ENCODE results near the gene MAST2.

DNA sequence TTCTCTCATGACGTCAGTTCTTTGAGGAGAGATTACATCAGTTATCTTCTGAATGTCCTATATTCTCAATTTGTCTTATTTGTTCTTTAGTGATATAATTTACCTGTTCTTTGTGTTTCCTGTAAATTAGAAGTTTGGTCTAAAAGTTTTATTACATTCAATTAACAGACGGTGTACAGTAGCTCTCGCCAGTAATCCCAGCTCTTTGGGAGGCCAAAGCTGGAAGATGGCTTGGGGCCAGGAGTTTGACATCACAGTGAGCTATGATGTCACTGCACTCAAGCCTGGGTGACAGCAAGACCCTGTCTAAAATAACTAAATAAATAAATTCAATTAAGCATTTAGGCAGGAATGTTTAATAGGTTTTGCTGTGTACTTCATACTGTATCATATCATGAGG is 27.6 kb upstream of the MAST2 start:
- TF ChIP-seq, protein P1, sequence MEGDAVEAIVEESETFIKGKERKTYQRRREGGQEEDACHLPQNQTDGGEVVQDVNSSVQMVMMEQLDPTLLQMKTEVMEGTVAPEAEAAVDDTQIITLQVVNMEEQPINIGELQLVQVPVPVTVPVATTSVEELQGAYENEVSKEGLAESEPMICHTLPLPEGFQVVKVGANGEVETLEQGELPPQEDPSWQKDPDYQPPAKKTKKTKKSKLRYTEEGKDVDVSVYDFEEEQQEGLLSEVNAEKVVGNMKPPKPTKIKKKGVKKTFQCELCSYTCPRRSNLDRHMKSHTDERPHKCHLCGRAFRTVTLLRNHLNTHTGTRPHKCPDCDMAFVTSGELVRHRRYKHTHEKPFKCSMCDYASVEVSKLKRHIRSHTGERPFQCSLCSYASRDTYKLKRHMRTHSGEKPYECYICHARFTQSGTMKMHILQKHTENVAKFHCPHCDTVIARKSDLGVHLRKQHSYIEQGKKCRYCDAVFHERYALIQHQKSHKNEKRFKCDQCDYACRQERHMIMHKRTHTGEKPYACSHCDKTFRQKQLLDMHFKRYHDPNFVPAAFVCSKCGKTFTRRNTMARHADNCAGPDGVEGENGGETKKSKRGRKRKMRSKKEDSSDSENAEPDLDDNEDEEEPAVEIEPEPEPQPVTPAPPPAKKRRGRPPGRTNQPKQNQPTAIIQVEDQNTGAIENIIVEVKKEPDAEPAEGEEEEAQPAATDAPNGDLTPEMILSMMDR (conservative IDR thresholded peaks at IDR 0.05 in 1 of 2, IDR thresholded peaks at IDR 0.05 in 1 of 2; ENCODE audit: extremely low read depth in 1 of 2, insufficient read depth in 1 of 2, low read depth in 1 of 2, low read length in 2 of 2) = no peak
- TF ChIP-seq EZH2 (IDR thresholded peaks at IDR 0.05; ENCODE audit: borderline replicate concordance, low read length) = no peak

All from mammary epithelial cell (primary cell).